Endothelial cell of umbilical vein (primary cell): ENCODE measurements around the gene LSM7. TPM values are rescaled to one million over a fixed set of nuclear protein-coding genes. Genes with fewer than 3 reads are reported as not detected.

Experiments used
- Bru-seq: library from RNA; stranded (reverse); fragments of 400-500 nt; gene quantifications from one replicate; lab custom pipeline; 2021; lab: Mats Ljungman, UMichigan
- BruChase-seq, 2 experiments: library from RNA; stranded (reverse); fragments of 400-500 nt; gene quantifications; one replicate each; lab custom pipeline; 2021; lab: Mats Ljungman, UMichigan
- BruUV-seq: library from RNA; stranded (reverse); fragments of 400-500 nt; replicated peaks from 2 replicates; lab custom pipeline; 2021; lab: Mats Ljungman, UMichigan
- CTCF ChIA-PET: fragments of 300-600, 350-600 bp; sonication (Branson Sonifier 250); formaldehyde crosslinking; loops from one replicate; lab custom pipeline; 2021; ENCODE audit warnings: antibody characterized with exemption, inconsistent platforms; lab: Charles Lee
- POLR2A ChIA-PET: fragments of 300-600, 350-600 bp; sonication (Branson Sonifier 250); formaldehyde crosslinking; loops from one replicate; lab custom pipeline; 2021; ENCODE audit warnings: antibody characterized with exemption, inconsistent platforms; lab: Charles Lee
- DNase-seq: peaks from one replicate; pipeline ENCODE4 v3.0.0-alpha.2; 2011; ENCODE audit warnings: low read depth, low spot score
- FAIRE-seq: peaks from 2 replicates; lab custom pipeline; 2011; peaks lifted over from hg19 to GRCh38; lab: Jason Lieb, UNC
- H2AFZ ChIP-seq: 2 replicates; pipeline ENCODE4 v1.6.0; 2012; ENCODE audit warnings: low read depth, low read length, control low read depth, inconsistent platforms
- H3K27ac ChIP-seq: 2 replicates; pipeline ENCODE4 v1.5.1; 2011; ENCODE audit warnings: low read depth, mild to moderate bottlenecking, control low read depth, low read length, moderate library complexity; ENCODE audit not compliant: insufficient read depth
- H3K27me3 ChIP-seq, 2 experiments: 2 replicates each; pipeline versions ENCODE4 v1.6.0 to v1.6.1; 2011; ENCODE audit warnings: low read length in 2 of 2, mixed read lengths in 1 of 2; ENCODE audit not compliant: control insufficient read depth in 2 of 2, insufficient read depth in 2 of 2
- H3K36me3 ChIP-seq, 2 experiments: 2 replicates in 1 of 2; 3 replicates in 1 of 2; pipeline ENCODE4 v1.5.1; 2011; ENCODE audit warnings: low read length in 2 of 2, mild to moderate bottlenecking in 1 of 2, moderate library complexity in 1 of 2; ENCODE audit not compliant: control insufficient read depth in 2 of 2, insufficient read depth in 2 of 2; ENCODE audit errors: extremely low read depth in 1 of 2
- H3K4me1 ChIP-seq: 3 replicates; pipeline ENCODE4 v1.5.1; 2011; ENCODE audit warnings: mild to moderate bottlenecking, low read length; ENCODE audit not compliant: control insufficient read depth, insufficient read depth; ENCODE audit errors: extremely low read depth
- H3K4me2 ChIP-seq: 2 replicates; pipeline ENCODE4 v1.6.1; 2011; ENCODE audit warnings: low read length, control low read depth, mixed read lengths; ENCODE audit not compliant: insufficient read depth
- H3K4me3 ChIP-seq, 3 experiments: fragments of 200-600 bp in 1 of 3; sonication (generic), shearing (Covaris generic) in 1 of 3; replicated peaks in 1 of 3; 2 replicates each; pipeline ENCODE4 v1.5.1; 2011 to 2016; ENCODE audit warnings: control low read depth in 3 of 3, low read length in 3 of 3, mild to moderate bottlenecking in 2 of 3, inconsistent platforms in 1 of 3, low read depth in 1 of 3, moderate library complexity in 1 of 3; ENCODE audit not compliant: insufficient read depth in 1 of 3
- H3K79me2 ChIP-seq: 2 replicates; pipeline ENCODE4 v1.6.0; 2012; ENCODE audit warnings: low read length, inconsistent platforms; ENCODE audit not compliant: control insufficient read depth, insufficient read depth
- H3K9ac ChIP-seq: replicated peaks from 2 replicates; pipeline ENCODE3; 2011; ENCODE audit warnings: low read length, control low read depth; ENCODE audit not compliant: insufficient read depth; ENCODE audit errors: extremely low read depth
- H3K9me1 ChIP-seq: replicated peaks from 3 replicates; pipeline ENCODE4 v1.6.0; 2011; ENCODE audit warnings: mild to moderate bottlenecking, low read length; ENCODE audit not compliant: control insufficient read depth, insufficient read depth; ENCODE audit errors: extremely low read depth
- H3K9me3 ChIP-seq: replicated peaks from 2 replicates; pipeline ENCODE4 v1.5.1; 2012; ENCODE audit warnings: low read length, inconsistent platforms; ENCODE audit not compliant: control insufficient read depth, insufficient read depth
- H4K20me1 ChIP-seq: replicated peaks from 2 replicates; pipeline ENCODE3; 2011; ENCODE audit warnings: mild to moderate bottlenecking, low read length; ENCODE audit not compliant: control insufficient read depth, insufficient read depth; ENCODE audit errors: extremely low read depth
- JUN ChIP-seq: IDR thresholded peaks from 2 replicates; pipeline ENCODE4 v1.6.1; 2011; ENCODE audit warnings: borderline replicate concordance, low read depth; ENCODE audit not compliant: insufficient read length, insufficient read depth
- MYC ChIP-seq: IDR thresholded peaks from one replicate; pipeline ENCODE4 v1.6.1; 2011; ENCODE audit warnings: mild to moderate bottlenecking, low read depth, low read length
- POLR2A ChIP-seq: IDR thresholded peaks from 2 replicates; pipeline ENCODE4 v1.6.1; 2012; ENCODE audit warnings: low read depth, mild to moderate bottlenecking, control low read depth, low read length
- POLR2AphosphoS5 ChIP-seq: IDR thresholded peaks from 2 replicates; pipeline ENCODE4 v1.6.1; 2012; ENCODE audit warnings: low read depth, mild to moderate bottlenecking, control low read depth, low read length, moderate library complexity; ENCODE audit not compliant: insufficient read depth
- dilution Hi-C: fragments of 300-500 bp; cut with MboI; formaldehyde crosslinking; loops from one replicate; pipeline ENCODE4 v1.15.0; 2019; ENCODE audit warnings: low sequenced_read_pairs; ENCODE audit not compliant: extremely low pct_ligation_motif_present
- intact Hi-C: fragments of 100-400 bp; cut with micrococcal nuclease; formaldehyde crosslinking; loops from one replicate; pipeline ENCODE4 v1.10.0; 2022
- long read RNA-seq: library from polyadenylated mRNA; stranded (forward); transcript quantifications from one replicate; pipeline ENCODE4 v2.0.0, GENCODE V29; 2021
- polyA minus RNA-seq, 3 experiments: library from RNA; depleted of rRNA, polyadenylated mRNA; stranded (reverse); fragments of >200 nt; gene quantifications; 1 replicate in 1 of 3; 2 replicates in 2 of 3; pipeline ENCODE4 v1.2.3, GENCODE V29; 2011
- polyA plus RNA-seq, 4 experiments: library from polyadenylated mRNA; depleted of rRNA in 3 of 4; stranded (reverse) in 3 of 4; unstranded in 1 of 4; fragments of >200 nt; gene quantifications; 2 replicates each; pipeline versions ENCODE4 v1.2.1 to v1.2.3, GENCODE V29; 2011 to 2012; ENCODE audit warnings: missing spikeins in 1 of 4
- total RNA-seq: library from RNA; stranded (reverse); gene quantifications from 2 replicates; pipeline ENCODE4 v1.2.3, GENCODE V29; 2021

Gene LSM7
- total RNA-seq (124 and 131 TPM in 2 replicates), polyA plus RNA-seq (673 and 777 TPM in 2 replicates), polyA minus RNA-seq (49.3 and 58.7 TPM in 2 replicates), Bru-seq, nascent RNA (percentile 78 among the genes with signal in this experiment), BruChase-seq, experiment 1, labeled RNA remaining after a 6-hour chase (percentile 91 among the genes with signal in this experiment), BruChase-seq, experiment 2, labeled RNA remaining after a 2-hour chase (percentile 83 among the genes with signal in this experiment)
- polyA plus RNA-seq (2011; cell fraction: cytosol; rRNA removed): 801 and 870 TPM in 2 replicates
- 195 and 232 TPM in 2 replicates for polyA plus RNA-seq (2011; cell fraction: nucleus; rRNA removed)
- 200 and 280 TPM in 2 replicates for polyA plus RNA-seq (2012)
- polyA minus RNA-seq (2011; cell fraction: cytosol; rRNA and poly(A)+ RNA removed): 47.5 TPM
- 17.0 and 26.4 TPM in 2 replicates for polyA minus RNA-seq (2011; cell fraction: nucleus; rRNA and poly(A)+ RNA removed)
- long read RNA-seq, transcript LSM7-204 (3 exons, 575 nt): minor isoform, 57 of 507 reads
- long read RNA-seq, transcript LSM7-201 (4 exons, 529 nt): major isoform, 308 of 507 reads
- long read RNA-seq, transcript LSM7-203 (4 exons, 512 nt): minor isoform, 49 of 507 reads
- long read RNA-seq, partial matches to known transcripts: 78 of 507 reads
- long read RNA-seq, other reads (novel, unspliced or antisense): 12 of 507 reads

GRCh38 chr19:2328401-2329148 lies at the start of gene LSM7, which contains the start of gene SPPL2B:
Gene LSM7 (minus strand): TSS chr19:2328586. CDS start chr19:2328566, 20 bp downstream.
Gene SPPL2B (plus strand): TSS chr19:2328684. CDS start chr19:2328710, 26 bp downstream.
- BruUV-seq: no TSS peak
- POLR2A ChIA-PET: interaction anchor here (1.2 kb wide), 1 partner anchor 23 kb away, joined by 3 read pairs; no protein-coding TSS in a partner anchor
- Histone ChIP-seq H3K79me2 (peaks cover 48% of the 10 kb centered on the region), H3K4me2 (peak within 1 kb of the TSS; percentile 80), H3K9me3 (no peaks in the 10 kb centered on the region), H3K36me3 (peaks cover 0 to 7% of the 10 kb centered on the region in 2 experiments), H2AFZ (peak within 1 kb of the TSS; percentile 77), H3K27ac (peak within 1 kb of the TSS; percentile 90), H3K4me3 (peak within 1 kb of the TSS; percentile 68 to 94 (median 87)), H3K27me3 (no peaks in the 10 kb centered on the region), H3K9me1 (no peaks in the 10 kb centered on the region), H4K20me1 (no peaks in the 10 kb centered on the region), H3K9ac (peak within 1 kb of the TSS; percentile 76), H3K4me1 (peaks cover 15% of the 10 kb centered on the region)
- CTCF ChIA-PET: interaction anchor here (0.6 to 1.3 kb wide), 5 partner anchors 13 to 622 kb away, joined by 3 to 8 read pairs (median 6); no protein-coding TSS in a partner anchor
- DNase-seq: peak; percentile 90
- TF ChIP-seq POLR2A (peak; percentile 95), MYC (peak; percentile 54), JUN (no peak), POLR2AphosphoS5 (peak; percentile 93)
- dilution Hi-C loops (no loop called here), intact Hi-C loops (loop anchor here (5.0 kb wide), 1 partner anchor 41 kb away; no protein-coding TSS in a partner anchor)
- no peak for FAIRE-seq
